HepG2 (cell line): ENCODE measurements around the gene PRKN. TPM values are rescaled to one million over a fixed set of nuclear protein-coding genes. Genes with fewer than 3 reads are reported as not detected.

Experiments
- FOXO4 ChIP-seq: sonication (generic); formaldehyde crosslinking; conservative IDR thresholded peaks from 2 replicates; pipeline ENCODE4 v1.8.1; 2023; ENCODE audit warnings: missing genetic modification reagents
- HDAC6 ChIP-seq: fragments of 200-600 bp; sonication (generic); IDR thresholded peaks from 2 replicates; pipeline ENCODE4 v1.7.0; 2017; ENCODE audit warnings: mild to moderate bottlenecking, antibody characterized with exemption, low read length, low read depth
- KLF13 ChIP-seq: sonication (generic); formaldehyde crosslinking; IDR thresholded peaks from 2 replicates; pipeline ENCODE4 v1.4.0; 2020; ENCODE audit warnings: mild to moderate bottlenecking, missing genetic modification reagents
- MED13 ChIP-seq: sonication (generic); formaldehyde crosslinking; IDR thresholded peaks from 2 replicates; pipeline ENCODE4 v1.5.0; 2020; ENCODE audit warnings: missing genetic modification reagents
- REST ChIP-seq, 2 experiments: IDR thresholded peaks; 2 replicates each; pipeline ENCODE4 v1.6.1; 2011 to 2012; ENCODE audit warnings: low read length in 2 of 2, borderline replicate concordance in 1 of 2, low read depth in 1 of 2, mild to moderate bottlenecking in 1 of 2, moderate library complexity in 1 of 2
- XBP1 ChIP-seq: sonication (generic); formaldehyde crosslinking; IDR thresholded peaks from 2 replicates; pipeline ENCODE4 v1.5.0; 2020; ENCODE audit warnings: missing genetic modification reagents
- XRCC5 ChIP-seq: fragments of 200-400 bp; formaldehyde crosslinking; optimal IDR thresholded peaks from 2 replicates; pipeline ENCODE3; 2017; ENCODE audit warnings: mild to moderate bottlenecking, low read length
- ZBTB37 ChIP-seq: sonication (generic); formaldehyde crosslinking; IDR thresholded peaks from 2 replicates; pipeline ENCODE4 v1.4.0; 2020; ENCODE audit warnings: mild to moderate bottlenecking, missing genetic modification reagents
- ZHX2 ChIP-seq, 2 experiments: sonication (generic) in 1 of 2; formaldehyde crosslinking in 1 of 2; IDR thresholded peaks; 2 replicates each; pipeline versions ENCODE4 v1.6.1 to v1.9.0; 2014 to 2022; ENCODE audit warnings: antibody characterized with exemption in 1 of 2, borderline replicate concordance in 1 of 2, inconsistent platforms in 1 of 2, low read depth in 1 of 2, missing genetic modification reagents in 1 of 2
- ZMAT5 ChIP-seq: sonication (generic); formaldehyde crosslinking; IDR thresholded peaks from 2 replicates; pipeline ENCODE4 v1.5.0; 2020; ENCODE audit warnings: mild to moderate bottlenecking, low read depth, missing genetic modification reagents, borderline replicate concordance
- ZNF543 ChIP-seq: sonication (generic); formaldehyde crosslinking; IDR thresholded peaks from 2 replicates; pipeline ENCODE4 v1.4.0; 2020; ENCODE audit warnings: mild to moderate bottlenecking, missing genetic modification reagents
- ZNF547 ChIP-seq: sonication (generic); formaldehyde crosslinking; IDR thresholded peaks from 2 replicates; pipeline ENCODE4 v1.5.1; 2020; ENCODE audit warnings: mild to moderate bottlenecking, missing genetic modification reagents
- ZNF644 ChIP-seq: IDR thresholded peaks from 2 replicates; pipeline ENCODE4 v1.6.1; 2016; ENCODE audit warnings: low read depth
- ZNF816 ChIP-seq: sonication (generic); formaldehyde crosslinking; IDR thresholded peaks from 2 replicates; pipeline ENCODE4 v1.8.0; 2022; ENCODE audit warnings: missing genetic modification reagents, mild to moderate bottlenecking, borderline replicate concordance
- polyA plus RNA-seq, 8 experiments: library from polyadenylated mRNA; depleted of rRNA in 3 of 8; stranded (reverse) in 7 of 8; unstranded in 1 of 8; fragments of >200 nt; fragmentation: Illumina TruSeq in 4 of 8; extraction: Trizol in 4 of 8; gene quantifications; 2 replicates each; pipeline versions ENCODE4 v1.2.1 to v1.2.3, GENCODE V29; 2011 to 2016; ENCODE audit warnings: low read depth in 4 of 8, missing spikeins in 1 of 8, mixed read lengths in 1 of 8; ENCODE audit not compliant: insufficient read depth in 1 of 8
- total RNA-seq, 5 experiments: library from RNA; depleted of rRNA; stranded (reverse); fragments of >200 nt; fragmentation: Illumina TruSeq; extraction: Trizol; gene quantifications; 2 replicates each; pipeline ENCODE4 v1.2.3, GENCODE V29; 2016; ENCODE audit warnings: low read depth in 1 of 5

PRKN gene
- total and polyA plus RNA-seq, 2 of the 13 experiments (the other 11 are each of a cell fraction or from before 2014, with no cell fraction given) = 0.31 to 0.44 TPM

- TF ChIP-seq REST (IDR thresholded peaks at IDR 0.05; ENCODE audit: borderline replicate concordance in 1 of 2, low read depth in 1 of 2, low read length in 2 of 2) (peak; percentile 3 to 83; a peak in 3 of 4 replicates), MED13 (CRISPR knock-in tag) (peak; percentile 61; the same call in 1 of the 2 replicates), XBP1 (no peak), XRCC5 (peak; percentile 66), ZHX2 (IDR thresholded peaks at IDR 0.05; ENCODE audit: low read depth) (no peak; the same call in 1 of the 2 replicates), ZHX2 (CRISPR knock-in tag; IDR thresholded peaks at IDR 0.05; ENCODE audit: borderline replicate concordance) (0 out of 2 replicates have a peak, but pooled peaks have one; percentile 40), ZBTB37 (CRISPR knock-in tag) (no peak), ZNF816 (CRISPR knock-in tag) (0 out of 2 replicates have a peak, but pooled peaks have one; percentile 75), ZNF543 (CRISPR knock-in tag) (peak; percentile 65), ZNF644 (CRISPR knock-in tag) (no peak), ZMAT5 (no peak), FOXO4 (CRISPR knock-in tag) (no peak), HDAC6 (no peak), KLF13 (CRISPR knock-in tag) (no peak), ZNF547 (CRISPR knock-in tag) (no peak)
Measured at GRCh38 chr6:162727322-162728182, at the start of gene PRKN, which contains the start of gene PACRG (continued).
